Transverse colon (tissue), 4 donors: ENCODE data around the gene CLN5.

Source experiments
- EP300 ChIP-seq: sonication (generic); formaldehyde crosslinking; IDR thresholded peaks from one replicate; pipeline ENCODE4 v1.6.1; 2017; ENCODE audit warnings: antibody characterized with exemption, low read depth
- POLR2A ChIP-seq: fragments of 450-650 bp; IDR thresholded peaks from one replicate; pipeline ENCODE4 v1.6.1; 2016; ENCODE audit warnings: antibody characterized with exemption, mild to moderate bottlenecking, moderate library complexity
- POLR2AphosphoS5 ChIP-seq, 3 donors: sonication (generic); formaldehyde crosslinking; IDR thresholded peaks; one replicate each; pipeline ENCODE4 v1.6.1; 2016; ENCODE audit warnings: antibody characterized with exemption in 3 of 3
- TF ChIP-seq, protein P1 (sequence below), 5 experiments: fragments of 200-600 bp in 3 of 5; fragments of 450-650 bp in 2 of 5; sonication (generic) in 3 of 5; IDR thresholded peaks; 1 replicate in 2 of 5; 2 replicates in 3 of 5; pipeline ENCODE4 v1.5.1; 2016 to 2017; ENCODE audit warnings: antibody characterized with exemption in 5 of 5, inconsistent platforms in 3 of 5, mild to moderate bottlenecking in 2 of 5, moderate library complexity in 1 of 5

DNA sequence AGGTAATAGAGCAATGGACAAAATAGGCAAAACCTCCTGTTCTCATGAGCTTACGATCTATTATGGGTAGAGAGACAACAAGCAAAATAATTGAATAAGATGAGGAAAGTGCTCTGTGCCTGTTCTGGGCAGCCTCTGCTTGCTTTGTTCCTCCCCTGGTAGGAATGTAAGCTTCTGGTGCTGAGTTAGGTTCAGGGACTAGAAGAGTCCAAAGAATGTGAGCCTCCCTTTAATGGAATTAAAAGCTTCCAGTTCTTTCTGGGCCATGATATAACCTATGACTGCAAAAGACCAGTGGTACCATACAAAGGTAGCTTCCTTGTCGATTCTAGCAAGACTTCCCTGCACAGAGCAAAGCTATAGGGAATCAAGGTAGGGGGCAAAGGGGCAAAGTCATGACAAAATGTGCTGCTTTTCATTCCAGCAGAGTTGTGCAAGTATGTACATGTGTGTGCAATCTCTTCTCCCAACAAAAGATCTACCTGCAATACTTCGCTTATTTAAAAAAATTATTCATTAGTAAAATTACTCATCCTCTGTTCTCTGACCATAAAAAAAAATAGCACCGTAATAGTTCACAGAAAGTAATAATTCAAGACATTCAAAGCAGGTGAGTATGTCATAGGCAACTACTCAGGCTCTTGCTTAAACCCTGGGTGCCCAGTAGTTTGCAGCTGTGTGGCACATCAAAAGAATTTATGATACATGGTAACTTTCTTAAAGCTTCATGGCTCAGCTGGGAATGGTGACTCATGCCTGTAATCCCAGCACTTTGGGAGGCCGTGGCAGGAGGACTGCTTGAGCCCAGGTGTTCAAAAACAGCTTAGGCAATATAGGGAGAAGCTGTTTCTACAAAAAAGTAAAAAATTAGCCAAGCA, 22.2 kb upstream of the CLN5 start:
- TF ChIP-seq, protein P1, sequence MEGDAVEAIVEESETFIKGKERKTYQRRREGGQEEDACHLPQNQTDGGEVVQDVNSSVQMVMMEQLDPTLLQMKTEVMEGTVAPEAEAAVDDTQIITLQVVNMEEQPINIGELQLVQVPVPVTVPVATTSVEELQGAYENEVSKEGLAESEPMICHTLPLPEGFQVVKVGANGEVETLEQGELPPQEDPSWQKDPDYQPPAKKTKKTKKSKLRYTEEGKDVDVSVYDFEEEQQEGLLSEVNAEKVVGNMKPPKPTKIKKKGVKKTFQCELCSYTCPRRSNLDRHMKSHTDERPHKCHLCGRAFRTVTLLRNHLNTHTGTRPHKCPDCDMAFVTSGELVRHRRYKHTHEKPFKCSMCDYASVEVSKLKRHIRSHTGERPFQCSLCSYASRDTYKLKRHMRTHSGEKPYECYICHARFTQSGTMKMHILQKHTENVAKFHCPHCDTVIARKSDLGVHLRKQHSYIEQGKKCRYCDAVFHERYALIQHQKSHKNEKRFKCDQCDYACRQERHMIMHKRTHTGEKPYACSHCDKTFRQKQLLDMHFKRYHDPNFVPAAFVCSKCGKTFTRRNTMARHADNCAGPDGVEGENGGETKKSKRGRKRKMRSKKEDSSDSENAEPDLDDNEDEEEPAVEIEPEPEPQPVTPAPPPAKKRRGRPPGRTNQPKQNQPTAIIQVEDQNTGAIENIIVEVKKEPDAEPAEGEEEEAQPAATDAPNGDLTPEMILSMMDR (IDR thresholded peaks at IDR 0.05) = no peak
- no peak for TF ChIP-seq POLR2A
- TF ChIP-seq POLR2AphosphoS5 (IDR thresholded peaks at IDR 0.05) = no peak
- TF ChIP-seq EP300 = no peak
